Ascending aorta (tissue), 2 donors: ENCODE results near the gene UBE2G2. TPM values are rescaled to one million over a fixed set of nuclear protein-coding genes. Genes with fewer than 3 reads are reported as not detected.

Experiments
- DNase-seq, 2 donors: peaks; one replicate each; pipeline ENCODE4 v3.0.0-alpha.2; 2019; ENCODE audit warnings: low spot score in 2 of 2
- H3K27ac ChIP-seq, 2 donors: fragments of 200-600 bp; sonication (generic); one replicate each; pipeline ENCODE4 v1.5.1; 2016 to 2017; ENCODE audit warnings: mild to moderate bottlenecking in 1 of 2
- H3K27me3 ChIP-seq: fragments of 200-600 bp; sonication (generic); one replicate; pipeline ENCODE4 v1.5.1; 2017
- H3K36me3 ChIP-seq, 2 donors: fragments of 200-600 bp; sonication (generic); one replicate each; pipeline ENCODE4 v1.5.1; 2016
- H3K4me1 ChIP-seq, 2 donors: fragments of 200-600 bp; sonication (generic); one replicate each; pipeline ENCODE4 v1.5.1; 2016 to 2017; ENCODE audit warnings: mild to moderate bottlenecking in 1 of 2
- H3K4me3 ChIP-seq, 2 donors: fragments of 200-600 bp; sonication (generic); one replicate each; pipeline ENCODE4 v1.5.1; 2016 to 2017; ENCODE audit warnings: mild to moderate bottlenecking in 1 of 2
- H3K9me3 ChIP-seq, 2 donors: fragments of 200-600 bp; sonication (generic); one replicate each; pipeline ENCODE4 v1.5.1; 2016
- intact Hi-C: fragments of 100-400 bp; cut with DNase I; formaldehyde crosslinking; loops from one replicate; pipeline ENCODE4 v1.15.1; 2023
- total RNA-seq: library from RNA; depleted of rRNA; stranded (reverse); fragments of >200 nt; gene quantifications from one replicate; pipeline ENCODE4 v1.1.0, GENCODE V29; 2016
- TF ChIP-seq, protein P1 (sequence below), 3 experiments: fragments of 200-600 bp in 2 of 3; fragments of 450-650 bp in 1 of 3; sonication (generic) in 2 of 3; IDR thresholded peaks; one replicate each; pipeline ENCODE4 v1.5.1; 2016 to 2019; ENCODE audit warnings: antibody characterized with exemption in 3 of 3, mild to moderate bottlenecking in 1 of 3, moderate library complexity in 1 of 3

The UBE2G2 gene
- total RNA-seq, 1 donor from 2014 or later: 58.1 TPM

DNA sequence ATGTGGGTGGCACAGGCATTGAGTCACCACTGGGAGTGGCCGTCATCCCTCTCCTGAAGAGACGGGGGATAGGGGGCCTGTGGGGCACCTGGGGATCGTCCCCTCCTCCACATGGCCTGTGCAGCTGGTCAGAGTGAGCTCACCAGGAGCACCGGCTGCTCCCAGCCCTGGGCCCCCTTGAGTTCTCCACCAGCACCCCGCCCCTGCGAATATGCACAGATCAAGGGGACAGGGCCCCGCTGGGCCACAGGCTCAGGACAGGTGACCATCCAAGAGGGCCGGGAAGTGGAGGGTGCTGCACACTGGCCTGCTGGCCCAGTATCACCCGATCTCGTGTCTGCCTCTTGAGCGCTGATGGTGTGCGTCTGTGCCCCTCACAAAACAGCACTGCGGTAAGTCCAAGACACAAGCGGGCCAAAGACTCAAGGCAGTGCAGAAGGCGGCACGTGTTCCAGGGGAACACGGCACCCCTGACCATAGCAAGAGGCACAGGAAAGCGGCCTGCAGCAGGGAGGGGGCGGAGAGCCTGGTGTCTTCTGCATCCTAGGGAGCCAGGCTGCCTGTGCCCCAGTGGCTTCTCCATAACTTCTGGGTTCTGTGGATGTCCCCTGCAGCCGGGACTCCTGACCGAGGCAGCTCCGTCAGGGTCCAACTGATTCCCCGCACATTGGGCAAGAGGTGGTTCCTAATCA, 72.1 kb downstream of the UBE2G2 start:
- intact Hi-C loops: no loop called here
- TF ChIP-seq, protein P1, sequence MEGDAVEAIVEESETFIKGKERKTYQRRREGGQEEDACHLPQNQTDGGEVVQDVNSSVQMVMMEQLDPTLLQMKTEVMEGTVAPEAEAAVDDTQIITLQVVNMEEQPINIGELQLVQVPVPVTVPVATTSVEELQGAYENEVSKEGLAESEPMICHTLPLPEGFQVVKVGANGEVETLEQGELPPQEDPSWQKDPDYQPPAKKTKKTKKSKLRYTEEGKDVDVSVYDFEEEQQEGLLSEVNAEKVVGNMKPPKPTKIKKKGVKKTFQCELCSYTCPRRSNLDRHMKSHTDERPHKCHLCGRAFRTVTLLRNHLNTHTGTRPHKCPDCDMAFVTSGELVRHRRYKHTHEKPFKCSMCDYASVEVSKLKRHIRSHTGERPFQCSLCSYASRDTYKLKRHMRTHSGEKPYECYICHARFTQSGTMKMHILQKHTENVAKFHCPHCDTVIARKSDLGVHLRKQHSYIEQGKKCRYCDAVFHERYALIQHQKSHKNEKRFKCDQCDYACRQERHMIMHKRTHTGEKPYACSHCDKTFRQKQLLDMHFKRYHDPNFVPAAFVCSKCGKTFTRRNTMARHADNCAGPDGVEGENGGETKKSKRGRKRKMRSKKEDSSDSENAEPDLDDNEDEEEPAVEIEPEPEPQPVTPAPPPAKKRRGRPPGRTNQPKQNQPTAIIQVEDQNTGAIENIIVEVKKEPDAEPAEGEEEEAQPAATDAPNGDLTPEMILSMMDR (IDR thresholded peaks at IDR 0.05): no peak
- H3K27me3 ChIP-seq: no peaks in the 10 kb centered on the region
- H3K9me3 ChIP-seq: no peaks in the 10 kb centered on the region
- no peak overlapping the region for H3K27ac ChIP-seq
- no peaks in the 10 kb centered on the region for H3K36me3 ChIP-seq
- no peak overlapping the region for H3K4me3 ChIP-seq
- no peaks in the 10 kb centered on the region for H3K4me1 ChIP-seq
- no peak for DNase-seq

DNA sequence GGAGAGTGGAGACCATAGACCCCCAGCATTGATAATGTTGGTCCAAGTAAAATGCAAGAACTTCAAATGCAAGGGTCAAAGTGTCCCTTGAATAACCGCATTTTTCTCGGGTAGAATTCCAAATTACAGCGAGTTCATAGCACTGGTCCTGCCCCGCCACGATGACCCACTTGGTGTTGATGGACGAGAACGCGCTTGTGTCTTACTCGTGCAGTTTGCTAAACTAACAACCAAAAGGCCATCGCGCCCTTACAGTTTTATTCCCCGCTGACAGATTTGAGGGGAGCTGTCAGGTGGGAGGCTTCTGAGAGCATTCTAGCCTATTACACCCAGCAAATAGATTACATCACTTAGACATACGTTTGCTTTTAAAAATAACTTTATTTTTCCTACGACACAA, 72.9 kb downstream of the UBE2G2 start:
- intact Hi-C loops: no loop called here
- Histone ChIP-seq H3K9me3 (no peaks in the 10 kb centered on the region), H3K27me3 (no peaks in the 10 kb centered on the region), H3K36me3 (no peaks in the 10 kb centered on the region), H3K27ac (no peak overlapping the region), H3K4me1 (no peaks in the 10 kb centered on the region), H3K4me3 (no peak overlapping the region)
- TF ChIP-seq, protein P1 (IDR thresholded peaks at IDR 0.05): no peak
- DNase-seq: no peak

DNA sequence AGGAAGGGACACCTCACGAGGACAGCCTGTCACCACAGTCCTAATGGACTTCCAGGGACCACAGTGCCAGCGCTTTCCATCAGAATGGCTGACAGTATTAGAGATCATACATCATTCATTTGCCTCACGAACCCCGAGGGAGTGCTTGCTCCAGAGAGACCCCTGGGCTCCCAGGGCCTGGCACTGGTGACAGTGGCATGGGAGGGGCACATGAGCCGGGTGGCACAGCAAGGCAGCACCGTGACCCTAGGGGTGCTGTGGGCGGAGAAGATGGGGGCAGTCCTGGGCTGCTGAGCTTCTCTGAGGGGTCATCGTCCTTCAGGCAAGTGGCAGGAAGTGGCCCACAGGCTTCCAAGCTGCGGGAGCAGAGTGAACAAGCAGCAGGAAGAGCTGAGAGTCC, 73.9 kb downstream of the UBE2G2 start:
- no peaks in the 10 kb centered on the region for H3K36me3 ChIP-seq
- TF ChIP-seq, protein P1 (IDR thresholded peaks at IDR 0.05): no peak
- no peak for DNase-seq
- no peak overlapping the region for H3K27ac ChIP-seq
- H3K4me1 ChIP-seq: no peaks in the 10 kb centered on the region
- intact Hi-C loops: no loop called here
- no peaks in the 10 kb centered on the region for H3K27me3 ChIP-seq
- no peaks in the 10 kb centered on the region for H3K9me3 ChIP-seq
- H3K4me3 ChIP-seq: no peak overlapping the region

DNA sequence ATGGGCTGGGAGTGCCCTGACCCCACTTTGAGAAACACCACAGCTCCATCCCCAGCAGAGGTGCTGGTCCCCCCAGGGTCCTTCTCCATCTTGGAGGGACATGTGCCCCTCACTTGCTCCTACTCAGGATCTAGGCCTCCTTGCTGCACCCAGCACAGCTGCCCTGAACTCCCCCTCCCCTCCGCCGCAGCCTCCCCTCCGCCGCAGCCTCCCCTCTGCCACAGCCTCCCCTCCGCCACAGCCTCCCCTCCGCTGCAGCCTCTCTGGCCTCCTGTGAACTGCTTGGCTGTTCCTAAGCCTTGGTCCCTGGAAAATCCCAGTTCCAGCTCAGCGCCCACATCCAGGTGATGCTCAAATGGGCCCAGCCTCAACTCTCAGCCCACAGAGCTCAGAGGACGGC, 74.3 kb downstream of the UBE2G2 start:
- H3K9me3 ChIP-seq: no peaks in the 10 kb centered on the region
- intact Hi-C loops: no loop called here
- no peaks in the 10 kb centered on the region for H3K36me3 ChIP-seq
- no peaks in the 10 kb centered on the region for H3K4me1 ChIP-seq
- DNase-seq: no peak
- no peaks in the 10 kb centered on the region for H3K27me3 ChIP-seq
- no peak overlapping the region for H3K4me3 ChIP-seq
- TF ChIP-seq, protein P1 (IDR thresholded peaks at IDR 0.05): no peak
- H3K27ac ChIP-seq: no peak overlapping the region

DNA sequence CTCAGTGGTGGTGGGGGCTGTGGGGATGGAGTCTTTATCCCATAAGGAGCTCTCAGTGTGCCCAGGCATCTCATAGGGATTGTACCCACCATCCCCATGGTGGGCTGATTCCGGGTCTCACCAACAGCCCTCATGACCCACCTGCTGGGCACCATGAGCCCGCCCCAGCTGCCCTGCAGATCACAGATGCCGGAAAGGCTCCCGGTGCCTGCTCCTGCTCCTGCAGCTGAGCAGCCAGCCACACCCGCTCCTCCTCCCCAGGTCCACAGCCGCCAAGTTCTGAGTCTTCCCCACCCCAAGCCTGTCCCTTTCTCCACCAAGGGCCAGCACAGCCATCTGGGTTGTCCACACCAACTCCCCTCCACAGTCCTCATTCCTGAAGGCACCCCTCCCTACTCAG, 74.8 kb downstream of the UBE2G2 start:
- H3K4me3 ChIP-seq: no peak overlapping the region
- intact Hi-C loops: no loop called here
- no peaks in the 10 kb centered on the region for H3K36me3 ChIP-seq
- TF ChIP-seq, protein P1 (IDR thresholded peaks at IDR 0.05): no peak
- DNase-seq: no peak
- no peaks in the 10 kb centered on the region for H3K4me1 ChIP-seq
- H3K27ac ChIP-seq: no peak overlapping the region
- no peaks in the 10 kb centered on the region for H3K9me3 ChIP-seq
- no peaks in the 10 kb centered on the region for H3K27me3 ChIP-seq

DNA sequence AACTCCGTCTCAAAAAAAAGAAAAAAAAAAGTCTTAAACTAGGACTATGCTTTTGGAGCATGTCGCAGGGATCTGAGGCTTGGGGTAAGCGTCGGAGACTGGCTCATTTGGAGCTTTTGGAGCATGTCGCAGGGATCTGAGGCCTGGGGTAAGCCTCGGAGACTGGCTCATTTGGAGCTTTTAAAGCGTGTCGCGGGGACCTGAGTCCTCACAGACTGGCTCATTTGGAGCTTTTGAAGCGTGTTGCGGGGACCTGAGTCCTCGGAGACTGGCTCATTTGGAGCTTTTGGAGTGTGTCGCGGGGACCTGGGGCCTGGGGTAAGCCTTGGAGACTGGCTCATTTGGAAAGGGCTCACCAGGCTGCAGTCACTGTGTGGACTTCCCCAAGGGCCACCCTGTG, 76.7 kb downstream of the UBE2G2 start:
- no peak for DNase-seq
- H3K27me3 ChIP-seq: no peaks in the 10 kb centered on the region
- H3K36me3 ChIP-seq: no peaks in the 10 kb centered on the region
- no peaks in the 10 kb centered on the region for H3K9me3 ChIP-seq
- H3K4me3 ChIP-seq: no peak overlapping the region
- intact Hi-C loops: no loop called here
- TF ChIP-seq, protein P1 (IDR thresholded peaks at IDR 0.05): no peak
- no peaks in the 10 kb centered on the region for H3K4me1 ChIP-seq
- H3K27ac ChIP-seq: no peak overlapping the region
